Right lobe of liver (tissue), 6 donors: ENCODE results near the gene LYZ. TPM values are rescaled to one million over a fixed set of nuclear protein-coding genes. Genes with fewer than 3 reads are reported as not detected.

Experiments
- ATAC-seq, 4 donors: fragments of 200-7000 bp; cut with Tn5 transposase; one replicate each; pipeline ENCODE4 v1.9.1; 2020; ENCODE audit warnings: mild to moderate bottlenecking in 4 of 4, moderate library complexity in 4 of 4
- DNase-seq, 3 donors: peaks; one replicate each; pipeline ENCODE4 v3.0.0-alpha.2; 2020
- H3K27ac ChIP-seq, 3 donors: fragments of 200-600 bp; one replicate each; pipeline ENCODE4 v1.8.0; 2022
- H3K27me3 ChIP-seq, 2 donors: fragments of 200-600 bp; one replicate each; pipeline ENCODE4 v1.8.0; 2022
- H3K36me3 ChIP-seq, 4 donors: fragments of 200-600 bp; sonication (generic) in 1 of 4; one replicate each; pipeline versions ENCODE4 v1.5.1 to v1.8.0; 2017 to 2022; ENCODE audit warnings: control low read depth in 1 of 4
- H3K4me1 ChIP-seq, 4 donors: fragments of 200-600 bp; sonication (generic) in 1 of 4; one replicate each; pipeline versions ENCODE4 v1.5.1 to v1.8.0; 2017 to 2022; ENCODE audit warnings: control low read depth in 1 of 4
- H3K4me3 ChIP-seq, 3 donors: fragments of 200-600 bp; one replicate each; pipeline ENCODE4 v1.8.0; 2022
- H3K9me3 ChIP-seq, 4 donors: fragments of 200-600 bp; sonication (generic) in 1 of 4; one replicate each; pipeline versions ENCODE4 v1.5.1 to v1.8.0; 2017 to 2022; ENCODE audit warnings: control low read depth in 1 of 4
- POLR2A ChIP-seq: fragments of 450-650 bp; IDR thresholded peaks from one replicate; pipeline ENCODE4 v1.6.1; 2017; ENCODE audit warnings: antibody characterized with exemption, mild to moderate bottlenecking
- WGBS: methylation state at CpG from one replicate; pipeline ENCODE4 v1.1.6; 2018; ENCODE audit warnings: low coverage, low lambda C conversion rate; ENCODE audit not compliant: insufficient coverage; ENCODE audit errors: missing lambda C conversion rate; 5-methylcytosine and 5-hydroxymethylcytosine counted together
- intact Hi-C, 2 donors: fragments of 100-400 bp; cut with DNase I; formaldehyde crosslinking; loops; one replicate each; pipeline versions ENCODE4 v1.11.2 to v1.14.1; 2022
- total RNA-seq, 6 experiments: library from RNA; depleted of rRNA in 2 of 6; stranded (reverse); fragments of >200 nt in 2 of 6; fragmentation: NEBNext Ultra II Directional in 3 of 6; extraction: Animal tissue kit (Norgen Biotek cat#: 25700) in 3 of 6; gene quantifications; one replicate each; pipeline versions ENCODE4 v1.1.0 to v1.2.4, GENCODE V29; 2016 to 2023
- TF ChIP-seq, protein P1 (sequence below), 4 donors: fragments of 200-600 bp in 3 of 4; fragments of 450-650 bp in 1 of 4; IDR thresholded peaks; one replicate each; pipeline versions ENCODE4 v1.5.1 to v1.8.0; 2016 to 2022; ENCODE audit warnings: antibody characterized with exemption in 4 of 4, mild to moderate bottlenecking in 2 of 4
- donor health status: DM: no; HTN: yes; CAD: no.
- donor health status: DM: no; HTN: no; CAD: no.
- donor health status: DM: no; HTN: no; CAD: no.
- donor health status: DM: no; HTN: yes; CAD: no.
- donor health status: DM: no; HTN: yes; CAD: no.

The LYZ gene
- total RNA-seq, 6 experiments from 2014 or later, result 3.5 to 69.9 (median 18.8) TPM

DNA sequence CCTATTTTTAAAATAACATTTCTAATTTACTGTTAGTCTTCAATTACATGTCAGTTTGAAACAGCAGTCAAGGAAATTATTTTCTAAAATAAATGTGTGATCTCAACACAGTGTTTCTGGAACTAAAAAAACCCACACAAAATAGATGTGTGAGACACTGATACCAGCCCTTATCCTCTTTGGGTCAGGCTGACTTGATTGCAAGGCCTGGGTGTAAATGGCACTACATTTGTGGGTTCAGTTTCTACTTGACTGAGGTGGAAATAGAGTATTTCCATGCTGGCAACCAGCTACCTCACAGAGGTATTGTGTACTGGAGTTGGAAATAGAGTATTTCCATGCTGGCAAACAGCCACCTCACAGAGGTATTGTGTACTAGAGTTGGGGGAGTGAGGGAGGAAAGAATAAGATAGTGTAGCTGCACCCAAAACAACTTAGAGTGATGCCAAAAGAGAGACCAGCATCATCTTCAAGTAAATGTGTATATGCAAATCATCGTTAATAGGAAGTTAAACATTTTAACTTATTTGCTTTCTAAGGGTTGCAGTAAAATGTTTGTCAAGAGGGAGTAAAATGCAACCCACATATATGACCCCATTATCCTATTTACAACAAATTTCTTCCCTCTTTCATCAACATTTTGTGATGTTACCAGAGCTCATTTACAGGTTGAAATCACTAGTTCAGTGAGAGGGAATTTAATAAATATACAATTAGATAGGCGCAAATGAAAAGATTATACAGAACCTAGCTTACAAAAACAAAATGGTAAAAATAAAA lies 10.7 kb upstream of the LYZ start:
- intact Hi-C loops, result no loop called here
- no peak for TF ChIP-seq POLR2A
- TF ChIP-seq, protein P1, sequence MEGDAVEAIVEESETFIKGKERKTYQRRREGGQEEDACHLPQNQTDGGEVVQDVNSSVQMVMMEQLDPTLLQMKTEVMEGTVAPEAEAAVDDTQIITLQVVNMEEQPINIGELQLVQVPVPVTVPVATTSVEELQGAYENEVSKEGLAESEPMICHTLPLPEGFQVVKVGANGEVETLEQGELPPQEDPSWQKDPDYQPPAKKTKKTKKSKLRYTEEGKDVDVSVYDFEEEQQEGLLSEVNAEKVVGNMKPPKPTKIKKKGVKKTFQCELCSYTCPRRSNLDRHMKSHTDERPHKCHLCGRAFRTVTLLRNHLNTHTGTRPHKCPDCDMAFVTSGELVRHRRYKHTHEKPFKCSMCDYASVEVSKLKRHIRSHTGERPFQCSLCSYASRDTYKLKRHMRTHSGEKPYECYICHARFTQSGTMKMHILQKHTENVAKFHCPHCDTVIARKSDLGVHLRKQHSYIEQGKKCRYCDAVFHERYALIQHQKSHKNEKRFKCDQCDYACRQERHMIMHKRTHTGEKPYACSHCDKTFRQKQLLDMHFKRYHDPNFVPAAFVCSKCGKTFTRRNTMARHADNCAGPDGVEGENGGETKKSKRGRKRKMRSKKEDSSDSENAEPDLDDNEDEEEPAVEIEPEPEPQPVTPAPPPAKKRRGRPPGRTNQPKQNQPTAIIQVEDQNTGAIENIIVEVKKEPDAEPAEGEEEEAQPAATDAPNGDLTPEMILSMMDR (IDR thresholded peaks at IDR 0.05), result no peak
- WGBS, result 53% methylated on average over 2 of the region's 2 CpGs
- Histone ChIP-seq H3K36me3 (no peaks in the 10 kb centered on the region), H3K4me3 (no peak overlapping the region), H3K27ac (peak overlapping the region in 2 of 3 donors; percentile 18 to 51), H3K4me1 (peaks cover 0 to 61% (median 20%) of the 10 kb centered on the region in 4 donors), H3K27me3 (no peaks in the 10 kb centered on the region), H3K9me3 (no peaks in the 10 kb centered on the region)
- DNase-seq (no peak), ATAC-seq (peak; percentile 13 to 45 (median 41))

DNA sequence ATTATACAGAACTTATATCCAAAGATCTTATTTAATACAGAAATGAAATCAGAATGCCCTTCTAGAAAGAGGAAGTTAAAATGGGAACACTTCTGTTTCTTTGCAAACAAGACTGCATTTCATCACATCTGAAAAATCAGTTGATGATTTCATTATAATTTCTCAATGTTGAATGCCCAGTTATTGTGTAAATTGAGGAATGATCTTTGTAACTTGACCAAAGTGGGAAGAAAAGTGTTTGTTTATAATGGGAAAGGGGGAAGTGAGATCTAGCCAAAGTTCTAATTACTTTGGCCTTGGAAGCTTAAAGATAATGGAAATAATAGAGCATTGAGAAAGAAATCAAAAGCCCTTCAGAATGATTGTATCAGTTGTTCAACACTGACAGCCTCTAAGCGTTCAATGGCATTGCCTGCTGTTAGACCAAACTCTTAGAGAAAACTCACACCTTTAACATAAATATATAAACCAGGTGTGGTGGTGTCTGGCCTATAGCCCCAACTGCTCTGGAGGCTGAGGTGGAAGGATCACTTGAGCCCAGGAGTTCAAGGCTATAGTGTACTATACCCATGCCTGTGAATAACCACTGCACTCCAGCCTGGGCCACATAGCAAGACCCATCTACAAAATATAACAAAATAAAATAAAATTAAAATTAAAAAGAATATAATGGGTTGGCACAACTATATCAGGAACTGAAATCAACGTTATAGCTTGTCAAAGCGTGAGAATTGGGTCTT lies 9.9 kb upstream of the LYZ start:
- TF ChIP-seq POLR2A, result no peak
- TF ChIP-seq, protein P1 (IDR thresholded peaks at IDR 0.05), result no peak
- no peak for DNase-seq
- no peaks in the 10 kb centered on the region for H3K36me3 ChIP-seq
- intact Hi-C loops, result no loop called here
- 58% methylated on average over 3 of the region's 3 CpGs for WGBS
- H3K4me3 ChIP-seq, result no peak overlapping the region
- H3K27ac ChIP-seq, result peak overlapping the region in 2 of 3 donors; percentile 18 to 51
- peak in 3 of 4 donors; percentile 52 to 57 (median 57) for ATAC-seq
- no peaks in the 10 kb centered on the region for H3K9me3 ChIP-seq
- no peaks in the 10 kb centered on the region for H3K27me3 ChIP-seq
- H3K4me1 ChIP-seq, result peaks cover 0 to 60% (median 20%) of the 10 kb centered on the region in 4 donors

DNA sequence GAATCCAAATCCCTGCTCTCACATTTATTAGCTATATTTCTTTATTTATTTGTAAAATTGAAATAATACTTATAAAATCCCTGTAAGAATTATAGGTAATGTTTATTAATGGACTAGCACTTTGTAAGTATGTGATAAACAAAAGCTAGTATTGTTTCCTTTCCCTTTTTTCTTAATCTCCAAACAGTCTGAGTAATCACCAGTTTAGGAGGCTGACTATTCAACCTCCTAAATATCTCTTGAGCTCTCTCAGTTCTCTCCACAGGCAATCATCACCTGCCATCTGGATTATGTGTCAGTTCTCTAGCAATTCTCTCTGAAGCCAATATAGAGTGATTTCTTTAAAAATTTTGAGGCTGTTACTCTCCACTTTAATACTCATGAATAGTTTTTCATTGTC lies 9.2 kb upstream of the LYZ start:
- H3K27ac ChIP-seq, result peak overlapping the region in 2 of 3 donors; percentile 2 to 51
- H3K4me1 ChIP-seq, result peaks cover 0 to 60% (median 20%) of the 10 kb centered on the region in 4 donors
- ATAC-seq (peak in 1 of 4 donors; percentile 3), DNase-seq (no peak)
- no peak overlapping the region for H3K4me3 ChIP-seq
- H3K27me3 ChIP-seq, result no peaks in the 10 kb centered on the region
- TF ChIP-seq POLR2A, result no peak
- TF ChIP-seq, protein P1 (IDR thresholded peaks at IDR 0.05), result no peak
- intact Hi-C loops, result no loop called here
- no peaks in the 10 kb centered on the region for H3K36me3 ChIP-seq
- H3K9me3 ChIP-seq, result no peaks in the 10 kb centered on the region

DNA sequence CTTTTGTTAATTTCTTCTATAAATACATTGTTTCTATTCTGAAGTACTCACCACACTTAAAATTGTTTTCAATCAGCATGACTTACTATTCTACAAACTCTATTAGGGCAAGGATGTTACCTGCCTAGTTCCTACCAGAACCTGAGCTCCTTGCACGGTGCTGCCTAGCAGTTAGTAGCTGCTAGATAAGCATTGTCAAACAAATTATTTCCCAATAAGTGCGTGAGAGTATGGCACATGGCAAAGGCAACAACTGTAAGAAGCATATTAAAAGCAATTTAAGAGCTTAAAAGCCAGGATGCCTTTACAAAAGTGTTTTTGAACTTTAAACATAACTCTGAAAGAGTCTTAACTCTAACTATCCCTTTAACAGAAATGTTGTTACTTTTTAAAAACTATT lies 8.2 kb upstream of the LYZ start:
- intact Hi-C loops, result no loop called here
- peak; percentile 35 to 51 (median 46) for ATAC-seq
- peaks cover 0 to 67% (median 25%) of the 10 kb centered on the region in 4 donors for H3K4me1 ChIP-seq
- H3K27ac ChIP-seq, result peak overlapping the region in 1 of 3 donors; percentile 4
- 24% methylated on average over 2 of the region's 2 CpGs for WGBS
- no peaks in the 10 kb centered on the region for H3K27me3 ChIP-seq
- H3K9me3 ChIP-seq, result no peaks in the 10 kb centered on the region
- H3K4me3 ChIP-seq, result no peak overlapping the region
- no peaks in the 10 kb centered on the region for H3K36me3 ChIP-seq
- TF ChIP-seq, protein P1 (IDR thresholded peaks at IDR 0.05), result no peak
- TF ChIP-seq POLR2A, result no peak
- DNase-seq, result no peak
